Measurements from ENCODE around the gene KRTAP10-4.
"Not testable (repeated sequence)": the region's sequence is repeated elsewhere in the genome, so short reads cannot be mapped to it uniquely, and the experiment has no call there.

Gene KRTAP10-4

GRCh38 chr21:44580231-44580821, 6.8 kb downstream of the KRTAP10-4 start, which contains the start of gene KRTAP10-5:
Gene KRTAP10-5 (minus strand): TSS chr21:44580604. CDS start chr21:44580578, 26 bp downstream.
- DNase-seq (ENCODE audit: low spot score), result not testable (repeated sequence)

- DNase-seq (ENCODE audit: low spot score), result no peak
Observed at GRCh38 chr21:44581158-44581557, 7.6 kb downstream of the KRTAP10-4 start.

GRCh38 chr21:44582055-44582454, 8.5 kb downstream of the KRTAP10-4 start:
- no peak for DNase-seq (ENCODE audit: low spot score)

- DNase-seq (ENCODE audit: low spot score), result no peak
Observed at GRCh38 chr21:44583089-44583799, 9.7 kb downstream of the KRTAP10-4 start.

- DNase-seq (ENCODE audit: low spot score), result peak; percentile 62
Observed at GRCh38 chr21:44583800-44584147, 10.2 kb downstream of the KRTAP10-4 start.

- DNase-seq (ENCODE audit: low spot score), result no peak
Observed at GRCh38 chr21:44585892-44586291, 12.4 kb downstream of the KRTAP10-4 start.

- no peak for DNase-seq (ENCODE audit: low spot score)
Observed at GRCh38 chr21:44589094-44589493, 15.6 kb downstream of the KRTAP10-4 start.

- no peak for DNase-seq (ENCODE audit: low spot score)
Observed at GRCh38 chr21:44589586-44590305, 16.2 kb downstream of the KRTAP10-4 start.

GRCh38 chr21:44590311-44590721, 16.8 kb downstream of the KRTAP10-4 start:
- no peak for DNase-seq (ENCODE audit: low spot score)

GRCh38 chr21:44590897-44591800, 17.6 kb downstream of the KRTAP10-4 start:
- not testable (repeated sequence) for DNase-seq (ENCODE audit: low spot score)

- not testable (repeated sequence) for DNase-seq (ENCODE audit: low spot score)
Observed at GRCh38 chr21:44591801-44592130, 18.2 kb downstream of the KRTAP10-4 start.

GRCh38 chr21:44592446-44593311, 19.1 kb downstream of the KRTAP10-4 start, which contains the start of gene KRTAP10-6:
Gene KRTAP10-6 (minus strand): TSS chr21:44592505. CDS start chr21:44592484, 21 bp downstream.
- no peak for DNase-seq (ENCODE audit: low spot score)

GRCh38 chr21:44593598-44594405, 20.3 kb downstream of the KRTAP10-4 start:
- DNase-seq (ENCODE audit: low spot score), result peak; percentile 57

GRCh38 chr21:44594406-44594916, 20.9 kb downstream of the KRTAP10-4 start:
- DNase-seq (ENCODE audit: low spot score), result no peak

GRCh38 chr21:44595524-44595923, 22.0 kb downstream of the KRTAP10-4 start:
- no peak for DNase-seq (ENCODE audit: low spot score)

GRCh38 chr21:44596068-44596725, 22.7 kb downstream of the KRTAP10-4 start:
- DNase-seq (ENCODE audit: low spot score), result peak; percentile 25

- DNase-seq (ENCODE audit: low spot score), result no peak
Observed at GRCh38 chr21:44598061-44598460, 24.5 kb downstream of the KRTAP10-4 start.

GRCh38 chr21:44599264-44600029, 25.9 kb downstream of the KRTAP10-4 start:
- no peak for DNase-seq (ENCODE audit: low spot score)
